T-helper 17 cell (primary cell): ENCODE measurements around the gene ACOXL. TPM values are rescaled to one million over a fixed set of nuclear protein-coding genes. Genes with fewer than 3 reads are reported as not detected.
"Not testable (repeated sequence)": the region's sequence is repeated elsewhere in the genome, so short reads cannot be mapped to it uniquely, and the experiment has no call there.

Source experiments
- ATAC-seq: fragments of 150-1000 bp; cut with Tn5 transposase; 2 replicates; pipeline ENCODE4 v1.10.0; 2021; ENCODE audit warnings: mild to moderate bottlenecking, moderate library complexity
- DNase-seq, 3 donors: peaks; one replicate each; pipeline versions ENCODE4 v3.0.0 to v3.0.0-alpha.2; 2020 to 2021
- H3K9me3 ChIP-seq: one replicate; pipeline ENCODE4 v1.7.0; 2013; ENCODE audit warnings: low read length, mild to moderate bottlenecking; ENCODE audit not compliant: control insufficient read depth, poor library complexity, severe bottlenecking
- H3K27ac Mint-ChIP-seq: one replicate; pipeline ENCODE4 v1.8.0; 2022; ENCODE audit warnings: mild to moderate bottlenecking, moderate library complexity, mixed read lengths
- H3K27me3 Mint-ChIP-seq: one replicate; pipeline ENCODE4 v1.8.0; 2022; ENCODE audit warnings: mixed read lengths
- H3K36me3 Mint-ChIP-seq: one replicate; pipeline ENCODE4 v1.8.0; 2022; ENCODE audit warnings: low read depth, mixed read lengths
- H3K4me1 Mint-ChIP-seq: one replicate; pipeline ENCODE4 v1.8.0; 2022; ENCODE audit warnings: mild to moderate bottlenecking, mixed read lengths
- H3K4me3 Mint-ChIP-seq: one replicate; pipeline ENCODE4 v1.8.0; 2022; ENCODE audit warnings: mild to moderate bottlenecking, moderate library complexity, mixed read lengths
- total RNA-seq, 4 donors: library from RNA in 2 of 4; stranded (reverse) in 2 of 4; gene quantifications; one replicate each; pipeline ENCODE4 v1.2.3 and lab custom pipeline; 2022 to 2026

Gene ACOXL
- total RNA-seq, 2 donors from 2014 or later, result not detected

DNA sequence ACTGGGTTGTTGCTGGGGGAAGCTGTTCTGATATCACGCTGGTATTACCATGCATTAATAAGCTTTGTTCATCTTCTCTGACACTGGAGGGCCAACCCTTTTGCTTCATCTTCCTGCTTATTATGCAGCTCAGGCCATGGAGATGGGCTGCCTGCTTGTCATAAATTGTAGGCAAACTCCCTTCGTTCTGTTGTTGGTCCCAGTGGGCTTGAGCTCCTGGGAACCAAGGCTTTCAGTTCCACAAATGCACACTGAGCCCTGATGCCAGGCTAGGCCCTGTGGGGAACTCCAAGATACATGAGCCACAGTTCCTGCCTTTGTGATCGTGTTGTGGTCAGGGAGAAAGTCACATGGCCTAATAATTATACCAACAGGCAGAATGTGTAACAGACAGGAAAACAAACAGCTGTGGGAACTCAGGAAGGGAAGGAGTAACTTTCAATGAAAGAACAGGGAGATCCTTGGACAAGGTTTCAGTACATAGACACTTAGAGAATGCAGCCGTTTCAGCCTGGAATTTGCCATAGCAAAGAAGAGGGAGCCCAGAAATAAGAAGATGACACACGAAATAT lies 339.3 kb downstream of the ACOXL start:
- no peak for ATAC-seq
- peaks cover 19% of the 10 kb centered on the region for H3K27me3 Mint-ChIP-seq
- peaks cover under 1% of the 10 kb centered on the region for H3K36me3 Mint-ChIP-seq
- H3K27ac Mint-ChIP-seq, result no peak overlapping the region
- H3K4me3 Mint-ChIP-seq, result no peak overlapping the region
- no peaks in the 10 kb centered on the region for H3K9me3 ChIP-seq
- H3K4me1 Mint-ChIP-seq, result no peaks in the 10 kb centered on the region
- no peak for DNase-seq

DNA sequence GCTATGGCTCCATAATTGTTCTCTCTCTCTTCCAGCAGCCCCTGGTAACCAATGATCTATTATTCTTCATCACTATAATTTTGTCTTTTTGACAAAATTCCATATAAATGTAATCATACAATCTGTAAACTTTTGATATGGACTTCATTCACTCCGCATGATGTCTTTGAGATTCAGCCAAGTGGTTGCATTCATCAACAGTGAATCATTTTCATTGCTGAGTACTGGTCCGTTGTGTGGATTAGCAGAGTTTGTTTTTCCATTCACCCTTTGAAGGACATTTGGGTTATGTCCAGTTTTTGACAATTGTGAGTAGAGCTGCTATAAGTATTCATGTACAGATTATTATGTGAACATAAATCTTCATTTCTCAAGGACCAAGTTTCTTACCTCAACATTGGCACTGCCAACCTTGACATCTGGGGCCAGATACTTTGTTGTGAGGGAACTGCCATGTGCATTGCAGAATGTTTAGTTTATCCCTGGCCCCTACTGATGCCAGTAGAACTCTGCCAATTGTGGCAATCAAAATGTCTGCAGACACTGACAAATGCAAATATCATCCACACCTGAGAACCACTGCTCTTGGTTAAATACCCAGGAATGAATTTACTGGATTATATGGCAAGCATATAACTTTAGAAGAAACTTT lies 340.0 kb downstream of the ACOXL start:
- H3K4me1 Mint-ChIP-seq, result no peaks in the 10 kb centered on the region
- H3K36me3 Mint-ChIP-seq, result peaks cover 2% of the 10 kb centered on the region
- no peak overlapping the region for H3K4me3 Mint-ChIP-seq
- ATAC-seq (no peak), DNase-seq (no peak)
- H3K27ac Mint-ChIP-seq, result no peak overlapping the region
- peaks cover 19% of the 10 kb centered on the region for H3K27me3 Mint-ChIP-seq
- H3K9me3 ChIP-seq, result no peaks in the 10 kb centered on the region

DNA sequence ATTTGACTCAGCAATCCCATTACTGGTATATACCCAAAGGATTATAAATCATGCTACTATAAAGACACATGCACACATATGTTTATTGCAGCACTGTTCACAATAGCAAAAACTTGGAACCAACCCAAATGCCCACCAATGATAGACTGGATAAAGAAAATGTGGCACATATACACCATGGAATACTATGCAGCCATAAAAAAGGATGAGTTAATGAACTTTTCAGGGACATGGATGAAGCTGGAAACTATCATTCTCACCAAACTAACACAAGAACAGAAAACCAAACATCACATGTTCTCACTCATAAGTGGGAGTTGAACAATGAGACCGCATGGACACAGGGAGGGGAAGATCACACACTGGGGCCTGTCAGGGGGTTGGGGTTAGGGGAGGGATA lies 350.3 kb downstream of the ACOXL start:
- H3K27me3 Mint-ChIP-seq, result peaks cover 79% of the 10 kb centered on the region
- H3K9me3 ChIP-seq, H3K4me3 Mint-ChIP-seq, ATAC-seq, H3K27ac Mint-ChIP-seq, DNase-seq, H3K36me3 Mint-ChIP-seq, H3K4me1 Mint-ChIP-seq: not testable (repeated sequence)

DNA sequence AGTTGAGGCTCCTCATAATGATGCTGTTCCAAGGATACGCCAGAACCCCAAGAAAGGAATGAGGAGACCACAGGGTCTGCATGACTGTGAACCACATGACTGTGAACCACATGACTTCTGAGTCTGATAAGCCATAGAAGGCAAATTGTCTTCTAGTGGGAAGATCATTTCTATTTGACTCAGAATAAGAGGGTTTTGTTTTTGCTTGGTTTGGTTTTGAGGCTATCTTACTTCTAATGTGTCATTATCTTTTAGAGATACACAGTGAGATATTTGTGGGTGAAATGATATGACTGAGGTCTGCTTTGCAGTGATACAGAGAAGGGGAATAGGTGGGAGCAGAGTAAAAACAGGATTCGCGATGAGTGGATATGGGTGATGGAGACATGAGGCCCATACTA lies 359.4 kb downstream of the ACOXL start:
- no peak for DNase-seq
- Mint-ChIP-seq H3K27ac (no peak overlapping the region), H3K4me1 (peaks cover 4% of the 10 kb centered on the region), H3K36me3 (peaks cover 8% of the 10 kb centered on the region), H3K27me3 (peaks cover 63% of the 10 kb centered on the region), H3K4me3 (no peak overlapping the region)
- ATAC-seq, result no peak
- H3K9me3 ChIP-seq, result no peaks in the 10 kb centered on the region

DNA sequence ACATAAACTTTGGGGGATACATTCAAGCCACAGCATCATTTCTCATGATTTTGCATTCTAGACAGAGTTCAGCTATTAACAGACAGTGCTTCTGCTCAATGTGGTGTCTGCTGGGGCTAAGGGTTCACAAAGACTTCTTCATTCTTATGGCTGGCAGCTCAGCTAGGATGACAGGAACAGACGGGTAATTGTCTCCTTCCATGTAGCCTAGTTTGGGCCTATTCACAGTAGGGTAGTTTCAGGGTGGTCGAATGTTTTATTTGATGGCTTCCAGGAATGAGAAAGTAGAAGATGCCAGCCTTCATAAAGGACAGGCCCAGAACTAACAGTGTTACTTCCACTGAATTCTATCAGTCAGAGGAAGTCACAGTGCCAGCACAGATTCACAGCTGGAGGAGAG lies 362.3 kb downstream of the ACOXL start:
- ATAC-seq, result no peak
- H3K9me3 ChIP-seq, result no peaks in the 10 kb centered on the region
- Mint-ChIP-seq H3K4me1 (peaks cover 4% of the 10 kb centered on the region), H3K27ac (no peak overlapping the region), H3K4me3 (no peak overlapping the region), H3K27me3 (peaks cover 68% of the 10 kb centered on the region), H3K36me3 (peaks cover 8% of the 10 kb centered on the region)
- no peak for DNase-seq

DNA sequence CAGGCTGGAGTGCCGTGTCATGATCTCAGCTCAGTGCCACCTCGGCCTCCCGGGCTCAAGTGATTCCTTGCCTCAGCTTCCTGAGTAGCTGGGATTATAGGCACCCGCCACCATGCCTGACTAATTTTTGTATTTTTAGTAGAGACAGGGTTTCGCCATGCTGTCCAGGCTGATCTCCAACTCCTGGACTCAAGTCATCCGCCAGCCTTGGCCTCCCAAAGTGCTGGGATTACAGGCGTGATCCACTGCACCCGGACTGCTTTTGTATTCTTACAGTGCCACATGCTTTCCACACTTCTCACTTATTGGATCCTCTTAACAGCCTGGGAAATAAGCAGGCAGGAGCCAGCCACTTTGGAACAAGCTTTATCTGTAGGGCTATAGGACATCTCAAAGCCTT lies 363.1 kb downstream of the ACOXL start:
- no peak overlapping the region for H3K27ac Mint-ChIP-seq
- H3K4me1 Mint-ChIP-seq, result peaks cover 6% of the 10 kb centered on the region
- H3K9me3 ChIP-seq, result no peaks in the 10 kb centered on the region
- H3K4me3 Mint-ChIP-seq, result no peak overlapping the region
- peaks cover 65% of the 10 kb centered on the region for H3K27me3 Mint-ChIP-seq
- H3K36me3 Mint-ChIP-seq, result peaks cover 6% of the 10 kb centered on the region
- no peak for ATAC-seq
- DNase-seq, result no peak

DNA sequence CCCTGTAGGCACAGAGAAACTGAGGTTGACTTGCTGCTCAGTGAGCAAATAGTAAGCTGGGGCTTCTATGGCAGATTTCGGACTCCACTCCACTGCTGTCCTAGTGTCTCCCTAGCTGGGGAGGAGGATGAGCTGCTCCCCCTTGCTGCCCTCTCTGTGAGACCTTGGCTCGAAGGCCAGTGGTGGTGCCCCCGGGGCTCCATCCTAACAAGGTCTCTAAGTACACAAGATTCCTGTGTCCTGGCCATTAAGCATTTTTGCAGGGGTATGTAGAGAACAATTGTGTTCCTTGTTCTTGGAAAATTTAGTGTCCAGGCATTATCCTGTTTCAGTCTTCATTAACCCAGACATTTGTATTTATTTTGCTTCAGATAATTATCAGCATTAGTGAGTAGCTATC lies 367.0 kb downstream of the ACOXL start:
- no peak overlapping the region for H3K4me3 Mint-ChIP-seq
- H3K36me3 Mint-ChIP-seq, result peaks cover 3% of the 10 kb centered on the region
- DNase-seq, result no peak
- H3K9me3 ChIP-seq, result no peaks in the 10 kb centered on the region
- H3K4me1 Mint-ChIP-seq, result peaks cover 7% of the 10 kb centered on the region
- ATAC-seq, result no peak
- H3K27me3 Mint-ChIP-seq, result peaks cover 33% of the 10 kb centered on the region
- no peak overlapping the region for H3K27ac Mint-ChIP-seq

DNA sequence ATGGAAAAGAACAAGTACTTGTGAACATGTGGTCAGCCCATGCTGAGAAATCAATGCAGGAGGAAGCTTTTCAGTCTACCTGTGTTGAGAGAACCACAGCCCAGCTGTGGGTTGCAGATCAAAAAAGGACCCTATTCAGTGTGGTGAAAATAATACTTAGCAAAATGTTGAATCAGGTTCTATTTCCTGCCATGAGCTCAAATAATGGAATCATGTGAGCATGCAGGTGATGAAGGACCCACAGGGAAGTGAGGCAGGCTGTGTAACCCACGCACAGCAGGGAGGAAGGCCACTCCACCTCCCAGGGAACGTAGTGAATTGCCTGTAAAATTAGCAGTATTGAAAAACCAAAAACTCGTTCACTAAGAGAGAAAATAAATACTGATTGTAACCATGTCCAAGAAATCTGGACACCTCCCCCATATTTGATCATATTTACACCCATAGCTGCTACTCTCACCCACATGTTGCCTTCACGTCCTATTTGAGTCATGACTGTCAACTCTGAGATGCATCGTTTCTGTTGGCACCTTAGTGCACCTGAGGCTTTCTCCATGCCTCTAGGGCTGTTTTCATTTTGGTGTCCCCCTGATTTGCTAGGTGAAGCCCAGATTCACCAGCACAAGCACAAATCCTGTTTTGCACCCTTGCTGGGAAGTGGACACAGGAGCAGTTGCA lies 367.9 kb downstream of the ACOXL start:
- no peak for ATAC-seq
- H3K27ac Mint-ChIP-seq, result no peak overlapping the region
- H3K9me3 ChIP-seq, result no peaks in the 10 kb centered on the region
- no peaks in the 10 kb centered on the region for H3K36me3 Mint-ChIP-seq
- H3K27me3 Mint-ChIP-seq, result peaks cover 27% of the 10 kb centered on the region
- no peak overlapping the region for H3K4me3 Mint-ChIP-seq
- peaks cover 7% of the 10 kb centered on the region for H3K4me1 Mint-ChIP-seq
- DNase-seq, result no peak

DNA sequence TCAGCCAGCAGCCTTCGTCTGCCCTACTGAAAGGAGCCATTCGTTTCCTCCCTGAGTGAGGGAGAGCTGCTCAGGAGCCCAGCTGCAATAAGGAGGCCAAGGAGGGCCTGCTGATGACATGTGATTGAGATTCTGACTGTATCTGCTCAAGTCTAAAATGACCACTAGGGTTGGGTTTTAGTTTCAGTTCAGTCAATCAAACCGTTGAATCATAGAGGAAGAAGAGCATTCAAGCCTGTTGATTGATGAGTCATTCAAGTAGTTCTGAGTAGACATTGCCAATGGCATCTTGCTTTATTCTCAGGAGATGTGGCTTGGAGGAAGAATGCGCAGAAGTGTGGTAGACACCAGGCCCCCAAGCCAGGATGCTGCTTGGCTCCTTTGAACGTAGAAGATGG lies 368.4 kb downstream of the ACOXL start:
- DNase-seq (no peak), ATAC-seq (peak; percentile 54)
- Mint-ChIP-seq H3K27ac (no peak overlapping the region), H3K27me3 (peaks cover 29% of the 10 kb centered on the region), H3K4me3 (no peak overlapping the region), H3K36me3 (no peaks in the 10 kb centered on the region), H3K4me1 (peaks cover 7% of the 10 kb centered on the region)
- H3K9me3 ChIP-seq, result no peaks in the 10 kb centered on the region

DNA sequence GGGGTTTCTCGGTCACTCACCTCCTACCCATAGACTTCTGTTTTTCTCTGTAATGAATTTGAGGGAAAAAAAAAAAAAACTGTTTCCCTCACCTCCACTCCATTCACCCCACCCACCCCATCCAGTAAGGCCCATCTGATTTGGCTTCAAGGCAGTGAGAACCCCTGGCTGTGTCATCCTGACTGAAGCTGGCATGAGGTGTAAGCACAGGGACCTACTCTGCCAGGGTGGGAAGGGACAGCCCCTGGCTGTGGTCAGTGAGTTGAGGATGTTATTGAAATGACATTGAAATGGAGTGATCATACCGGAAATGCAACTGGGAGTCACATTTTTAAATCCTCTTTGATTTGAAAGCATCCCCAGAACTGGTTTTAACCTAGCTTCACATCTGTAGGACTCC lies 369.2 kb downstream of the ACOXL start:
- H3K4me1 Mint-ChIP-seq, result peaks cover 7% of the 10 kb centered on the region
- peaks cover 3% of the 10 kb centered on the region for H3K36me3 Mint-ChIP-seq
- ATAC-seq (no peak), DNase-seq (no peak)
- no peak overlapping the region for H3K27ac Mint-ChIP-seq
- H3K9me3 ChIP-seq, result no peaks in the 10 kb centered on the region
- peaks cover 36% of the 10 kb centered on the region for H3K27me3 Mint-ChIP-seq
- H3K4me3 Mint-ChIP-seq, result no peak overlapping the region

DNA sequence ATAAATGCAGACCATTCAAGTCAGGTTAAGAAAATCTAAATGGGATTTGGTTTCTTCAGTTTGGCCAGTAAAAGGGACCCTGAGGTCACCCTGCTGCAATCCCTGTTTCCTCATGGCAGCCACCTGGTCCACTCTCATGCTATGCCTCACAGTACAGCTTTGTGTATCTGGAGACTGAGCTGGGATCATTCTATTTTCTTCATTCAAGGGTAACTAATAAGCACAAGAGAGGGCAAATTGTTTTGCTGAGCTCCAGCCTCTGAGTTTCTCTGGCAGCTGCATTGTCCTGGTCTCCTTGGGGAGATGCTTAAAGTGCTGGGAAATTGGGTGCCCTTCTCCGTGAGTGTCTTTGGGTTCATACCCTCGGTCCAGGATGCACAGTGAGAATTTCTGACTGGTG lies 369.8 kb downstream of the ACOXL start:
- ATAC-seq (no peak), DNase-seq (no peak)
- no peak overlapping the region for H3K4me3 Mint-ChIP-seq
- H3K9me3 ChIP-seq, result no peaks in the 10 kb centered on the region
- peaks cover 33% of the 10 kb centered on the region for H3K27me3 Mint-ChIP-seq
- peaks cover 3% of the 10 kb centered on the region for H3K36me3 Mint-ChIP-seq
- H3K27ac Mint-ChIP-seq, result no peak overlapping the region
- peaks cover 7% of the 10 kb centered on the region for H3K4me1 Mint-ChIP-seq

DNA sequence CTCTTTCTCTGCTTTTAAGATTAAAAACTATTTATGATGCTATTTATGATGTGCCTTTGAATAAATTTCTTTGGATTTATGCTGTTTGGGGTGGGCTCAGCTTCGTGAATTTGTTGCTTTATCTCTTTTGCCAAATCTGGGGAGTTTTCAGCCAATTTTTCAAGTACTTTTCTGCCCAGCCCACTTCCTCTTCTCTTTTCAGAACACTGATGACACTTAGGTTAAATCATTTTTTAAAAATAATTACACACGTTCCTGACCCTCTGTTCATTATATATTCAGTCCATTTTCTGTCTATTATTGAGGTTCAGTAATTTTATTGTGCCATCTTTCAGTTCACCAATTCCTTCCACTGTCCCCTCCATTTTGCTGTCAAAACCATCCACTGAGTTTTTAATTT lies 373.6 kb downstream of the ACOXL start:
- Mint-ChIP-seq H3K36me3 (peaks cover 5% of the 10 kb centered on the region), H3K4me3 (no peak overlapping the region), H3K4me1 (peaks cover under 1% of the 10 kb centered on the region), H3K27me3 (peaks cover 28% of the 10 kb centered on the region), H3K27ac (no peak overlapping the region)
- no peak for ATAC-seq
- DNase-seq, result no peak
- H3K9me3 ChIP-seq, result no peaks in the 10 kb centered on the region

DNA sequence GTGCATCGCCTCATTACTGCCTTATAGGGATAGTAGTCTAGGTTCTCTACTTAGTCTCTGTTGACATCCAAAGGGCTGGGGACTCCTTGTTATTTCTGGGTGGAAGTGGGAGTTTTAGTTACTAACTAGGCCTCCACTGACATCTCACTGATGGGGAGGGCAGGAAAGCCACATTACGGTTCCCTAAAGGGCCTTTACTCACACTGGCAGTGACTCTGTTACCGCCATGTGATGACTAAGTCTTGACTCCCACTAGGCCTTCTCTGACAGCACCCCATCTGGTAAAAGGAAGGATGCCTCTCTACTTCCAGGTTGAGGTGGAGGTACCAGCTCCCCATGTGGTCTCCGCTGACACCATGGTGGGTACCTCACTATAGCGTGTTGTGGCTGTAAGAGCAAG lies 374.3 kb downstream of the ACOXL start:
- no peak overlapping the region for H3K4me3 Mint-ChIP-seq
- ATAC-seq (no peak), DNase-seq (no peak)
- H3K4me1 Mint-ChIP-seq, result no peaks in the 10 kb centered on the region
- peaks cover 28% of the 10 kb centered on the region for H3K27me3 Mint-ChIP-seq
- H3K9me3 ChIP-seq, result no peaks in the 10 kb centered on the region
- H3K36me3 Mint-ChIP-seq, result peaks cover 5% of the 10 kb centered on the region
- H3K27ac Mint-ChIP-seq, result no peak overlapping the region
